HuH-7.5 (cell line): ENCODE results near the gene TRERF1.

Experiments
- DNase-seq: peaks from one replicate; pipeline ENCODE4 v3.0.0; 2011; ENCODE audit warnings: low spot score

The TRERF1 gene

DNA sequence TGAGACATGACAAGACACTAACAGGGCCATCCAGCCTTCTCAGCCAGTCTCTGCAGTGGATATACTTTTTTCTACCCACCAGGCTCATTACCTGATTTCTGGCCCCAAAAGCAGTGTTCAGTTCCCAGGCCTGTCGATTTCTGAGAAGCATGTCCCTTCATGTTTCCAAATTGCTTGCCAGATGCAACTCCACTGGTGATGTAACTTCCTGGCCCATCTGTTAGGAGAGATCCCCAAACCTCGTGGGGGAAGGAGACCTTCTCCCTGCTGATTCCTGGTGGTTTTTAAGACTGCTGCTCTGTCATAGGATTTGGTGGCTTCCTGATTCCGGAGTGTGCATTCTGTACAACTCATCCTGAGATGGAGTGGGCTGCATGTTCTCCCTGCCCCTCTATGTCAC lies 202.4 kb downstream of the TRERF1 start:
- no peak for DNase-seq

GRCh38 chr6:42243046-42243445 lies 208.7 kb downstream of the TRERF1 start:
- no peak for DNase-seq

- no peak for DNase-seq
These were observed 209.8 kb downstream of the TRERF1 start for GRCh38 chr6:42241915-42242314.

- DNase-seq: no peak
These were observed 211.9 kb downstream of the TRERF1 start for GRCh38 chr6:42239736-42240375.

GRCh38 chr6:42239333-42239732 lies 212.4 kb downstream of the TRERF1 start:
- no peak for DNase-seq

- no peak for DNase-seq
These were observed 213.9 kb downstream of the TRERF1 start for GRCh38 chr6:42237857-42238256.

DNA sequence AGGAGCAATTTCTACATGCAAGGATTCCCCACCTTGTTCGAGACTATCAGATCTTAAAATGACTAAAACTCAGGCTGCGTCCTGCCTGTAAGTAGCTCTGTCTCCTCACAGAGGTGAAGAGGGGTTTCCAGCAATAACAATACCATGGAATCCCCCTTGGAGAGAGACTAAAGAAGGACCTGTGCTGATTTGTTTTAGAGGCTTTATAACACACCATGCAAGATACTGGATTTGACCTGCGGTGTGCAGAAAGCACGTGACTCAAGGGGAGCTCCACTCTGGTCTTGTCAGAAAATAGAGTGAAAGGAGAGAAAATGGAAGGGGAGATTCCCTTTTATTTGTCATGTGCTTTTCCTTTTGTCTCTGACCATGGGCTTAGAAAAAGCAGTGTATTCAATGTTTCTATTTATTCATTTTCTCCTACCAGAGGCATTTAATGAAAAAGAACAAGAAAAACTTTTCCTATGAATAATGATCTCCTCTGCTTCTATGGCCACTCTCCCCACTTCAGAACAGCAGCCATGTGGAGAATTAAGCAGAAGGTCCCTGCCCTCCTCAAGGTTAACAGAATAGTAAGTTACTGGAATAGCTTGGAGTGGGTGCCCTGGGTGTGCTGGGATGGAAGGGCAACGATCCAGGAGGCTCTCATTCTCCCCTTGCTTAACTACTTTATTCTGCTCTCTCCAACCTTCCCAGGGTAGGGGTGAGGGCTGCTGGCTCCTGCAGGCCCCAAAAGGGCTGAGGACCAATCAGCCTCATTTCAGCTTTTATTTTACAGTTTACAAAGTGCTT lies 214.8 kb downstream of the TRERF1 start:
- no peak for DNase-seq

GRCh38 chr6:42236030-42236429 lies 215.7 kb downstream of the TRERF1 start:
- no peak for DNase-seq

- no peak for DNase-seq
These were observed 219.7 kb downstream of the TRERF1 start for GRCh38 chr6:42232035-42232434.

DNA sequence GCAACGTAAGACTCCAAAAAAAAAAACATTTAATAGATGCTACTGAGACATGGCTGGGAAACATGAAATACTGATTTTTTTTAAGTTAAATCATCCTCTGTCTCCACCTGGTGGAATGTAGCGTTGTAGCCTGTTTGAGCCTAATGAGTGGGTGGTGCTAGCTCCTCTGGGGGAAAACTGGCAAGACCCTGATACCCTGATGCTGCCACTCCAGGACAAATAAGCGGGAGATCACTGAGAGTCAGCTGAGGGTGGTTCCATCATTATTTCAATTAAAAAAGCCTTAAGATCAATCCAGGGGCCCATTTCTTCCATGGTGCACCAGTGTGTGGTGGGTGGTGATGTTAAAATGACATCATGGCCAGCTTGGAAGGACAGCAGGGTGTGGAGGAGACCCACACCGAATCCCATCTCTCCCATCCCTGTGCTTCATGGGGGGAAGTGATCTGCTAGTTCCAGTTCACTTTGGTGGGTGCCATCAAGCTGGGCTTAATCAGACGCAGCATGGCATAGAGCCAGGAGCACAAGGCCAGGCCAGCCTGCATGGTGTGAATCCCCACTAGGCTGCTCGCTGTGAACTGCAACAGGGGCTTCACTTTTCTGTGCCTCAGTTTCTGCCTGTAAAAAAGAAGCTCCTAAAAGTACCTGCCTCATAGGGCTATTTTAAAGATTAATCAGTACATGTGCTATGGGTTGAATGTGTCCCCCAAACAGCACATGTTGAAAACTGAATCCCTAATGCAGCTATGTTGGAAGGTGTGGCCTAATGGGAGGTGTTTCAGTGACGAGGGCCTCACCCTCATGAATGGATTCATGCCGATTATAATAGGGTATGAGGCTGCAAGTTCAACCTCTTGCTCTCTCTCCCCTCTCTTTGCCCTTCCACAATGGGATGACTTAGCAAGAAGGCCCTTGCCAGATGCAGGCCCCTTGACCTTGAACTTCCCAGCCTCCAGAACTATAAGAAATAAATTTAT lies 221.1 kb downstream of the TRERF1 start:
- peak; percentile 15 for DNase-seq

DNA sequence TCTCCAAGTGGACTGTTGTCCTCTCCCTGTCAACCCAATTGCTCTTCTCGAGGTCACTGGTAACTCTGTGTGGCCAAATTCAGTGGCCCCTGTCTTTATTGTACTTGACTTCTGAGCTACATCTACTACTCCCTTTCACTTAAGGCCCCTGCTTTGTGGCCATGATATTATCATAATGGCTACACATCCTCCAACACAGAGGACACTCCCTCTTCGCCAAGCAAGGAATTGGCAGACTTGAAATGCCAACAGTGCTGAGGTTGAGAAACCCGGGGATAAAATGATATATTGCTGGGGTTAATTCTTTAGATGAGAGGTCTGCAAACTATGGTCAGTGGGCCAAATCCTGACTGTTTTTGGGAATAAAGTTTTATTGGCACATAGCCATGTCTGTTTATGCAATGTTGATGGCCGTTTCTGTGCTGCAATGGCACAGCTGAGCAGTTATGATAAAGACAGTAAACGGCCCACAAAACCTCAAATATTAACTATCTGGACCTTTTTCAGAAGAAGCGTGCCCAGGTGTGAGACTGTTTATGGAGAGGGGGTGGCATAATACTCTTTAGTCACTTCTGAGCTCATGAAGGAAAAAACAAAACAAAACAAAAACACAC lies 222.1 kb downstream of the TRERF1 start:
- no peak for DNase-seq

DNA sequence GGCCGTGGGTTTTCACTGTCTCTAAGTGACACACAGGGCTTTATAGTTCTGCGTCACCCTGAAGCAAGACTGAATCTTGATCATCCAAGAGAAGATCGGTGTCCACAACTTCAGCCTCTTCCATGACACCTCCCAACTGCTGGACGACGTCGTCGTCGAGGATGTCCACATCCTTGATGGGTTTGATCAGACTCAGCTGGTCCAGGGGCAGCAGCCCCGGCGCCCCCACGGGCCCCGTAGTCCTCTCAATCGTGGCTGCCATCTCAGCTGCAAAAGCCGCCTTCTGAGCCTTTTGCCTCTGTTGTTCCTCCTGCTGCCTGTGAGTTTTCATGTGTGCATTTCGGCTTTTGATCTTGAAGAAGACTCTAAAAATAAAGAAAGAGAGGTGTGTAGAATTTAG lies 223.4 kb downstream of the TRERF1 start:
- DNase-seq: no peak

- DNase-seq: no peak
These were observed 224.4 kb downstream of the TRERF1 start for GRCh38 chr6:42227173-42227850.

DNA sequence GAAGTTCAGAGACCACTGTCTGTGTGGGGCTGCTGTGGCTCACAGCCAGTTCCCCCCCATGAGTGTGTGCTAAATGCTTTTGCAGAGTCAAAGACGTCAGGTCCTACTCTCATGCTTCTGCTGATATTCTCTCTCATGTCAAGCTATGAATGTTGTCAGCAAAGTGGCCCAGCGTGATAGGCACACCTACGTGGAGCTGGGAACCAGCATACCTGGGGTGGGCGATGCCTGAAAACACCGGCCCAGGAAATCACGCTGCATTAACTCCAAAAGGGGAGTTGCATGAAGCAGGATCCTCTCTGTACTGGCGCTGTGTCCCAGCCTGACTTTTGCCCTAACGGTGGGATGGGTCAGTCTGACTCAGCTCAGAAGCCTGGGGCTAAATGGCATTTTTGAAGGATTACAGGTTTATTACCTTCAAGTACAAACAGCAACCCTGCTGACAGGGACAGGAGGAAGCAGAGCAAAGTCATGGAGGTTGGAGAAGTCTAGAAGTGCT lies 225.0 kb downstream of the TRERF1 start:
- DNase-seq: peak; percentile 61

DNA sequence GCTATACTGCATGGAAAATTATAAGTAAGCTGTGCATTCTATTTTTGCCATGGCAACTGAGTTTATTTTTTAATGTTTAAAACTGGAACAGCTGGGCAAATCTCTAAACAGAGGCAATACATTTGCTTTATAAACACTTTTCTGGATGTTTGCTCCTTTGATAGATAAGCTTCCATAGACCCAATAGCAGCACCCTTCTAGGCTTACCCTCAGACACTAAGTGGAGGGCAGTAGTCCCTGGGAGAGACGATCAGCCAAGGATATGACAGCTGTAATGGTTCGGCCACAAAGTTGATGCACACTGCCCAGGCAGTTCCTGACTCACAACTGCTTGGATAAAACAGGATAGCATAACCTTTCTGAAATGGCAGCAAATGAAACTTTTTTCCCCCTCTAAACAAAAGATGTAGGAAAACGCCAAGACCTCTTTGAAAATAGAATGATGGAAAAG lies 225.5 kb downstream of the TRERF1 start:
- DNase-seq: no peak

- DNase-seq: no peak
These were observed 226.3 kb downstream of the TRERF1 start for GRCh38 chr6:42225419-42225818.

DNA sequence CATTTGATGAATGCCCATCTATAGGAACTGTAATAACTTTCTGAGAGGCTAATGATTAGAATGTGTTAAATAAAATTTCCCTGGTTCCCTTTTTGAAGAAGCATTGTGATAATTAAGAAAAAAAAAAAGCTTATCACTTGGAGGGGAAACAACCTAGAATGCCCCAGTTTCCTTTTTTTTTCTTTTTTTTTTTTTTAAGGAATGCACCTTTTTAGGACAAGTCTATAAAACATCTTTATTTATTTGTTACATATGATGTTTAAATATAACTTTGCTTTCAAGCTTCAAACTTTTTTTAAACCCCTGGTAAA lies 226.7 kb downstream of the TRERF1 start:
- no peak for DNase-seq

- DNase-seq: no peak
These were observed 227.3 kb downstream of the TRERF1 start for GRCh38 chr6:42224222-42225028.

- DNase-seq: no peak
These were observed 229.3 kb downstream of the TRERF1 start for GRCh38 chr6:42222448-42222847.

GRCh38 chr6:42221546-42221945 lies 230.2 kb downstream of the TRERF1 start:
- no peak for DNase-seq

- DNase-seq: no peak
These were observed 230.9 kb downstream of the TRERF1 start for GRCh38 chr6:42220807-42221206.
